ENCODE results near the gene KIF1A. TPM values are rescaled to one million over a fixed set of nuclear protein-coding genes. Genes with fewer than 3 reads are reported as not detected.
"Not testable (repeated sequence)": the region's sequence is repeated elsewhere in the genome, so short reads cannot be mapped to it uniquely, and the experiment has no call there.

Gene KIF1A
- total RNA-seq, 2 experiments from 2014 or later: not detected

DNA sequence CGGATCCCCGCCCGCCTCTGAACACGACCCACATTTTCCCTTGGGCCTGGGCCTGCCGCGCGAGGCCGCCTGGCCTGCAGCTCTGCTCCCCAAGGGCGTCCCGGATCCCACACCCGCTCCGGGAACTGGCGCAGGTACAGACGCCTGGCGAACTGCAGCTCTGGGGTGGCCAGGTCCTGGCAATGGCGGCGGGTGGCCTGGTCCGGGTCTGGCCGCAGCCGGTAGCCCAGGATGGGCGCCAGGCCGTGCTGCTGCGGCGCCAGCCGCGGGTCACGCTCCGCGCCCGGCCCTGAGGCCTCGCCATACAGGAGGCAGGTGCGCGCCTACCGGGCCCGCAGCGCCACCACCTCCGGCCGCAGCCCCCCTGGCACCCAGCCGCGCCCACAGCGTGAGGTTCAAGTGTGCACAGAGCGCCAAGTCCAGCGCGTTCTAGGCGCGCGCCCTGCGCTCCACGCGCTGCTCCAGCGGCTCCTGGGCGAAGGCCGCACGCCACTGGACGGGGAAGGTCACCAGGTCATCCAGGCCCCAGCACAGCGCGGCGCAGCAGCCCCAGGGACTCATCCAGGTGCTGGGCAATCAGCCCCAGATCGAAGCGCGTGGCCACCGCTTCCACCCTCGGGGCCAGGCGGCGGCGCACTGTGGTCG is 118.8 kb downstream of the KIF1A start:
- ATAC-seq (ENCODE audit: poor library complexity): no peak
- DNase-seq: peak in 1 of 14 experiments; percentile 3
- Mint-ChIP-seq H3K4me1 (ENCODE audit: low read depth) (peaks cover 12% of the 10 kb centered on the region), H3K36me3 (ENCODE audit: low read depth) (no peaks in the 10 kb centered on the region), H3K4me3 (no peak overlapping the region), H3K27me3 (peaks cover 15% of the 10 kb centered on the region), H3K27ac (no peak overlapping the region), H3K9me3 (no peaks in the 10 kb centered on the region)
- intact Hi-C loops (cut with DNase I, micrococcal nuclease): loop anchor here in 1 of 2 experiments (10.0 kb wide), 1 partner anchor 186 kb away; no protein-coding TSS in a partner anchor
- Histone ChIP-seq H3K36me3 (ENCODE audit: insufficient read depth, low read length) (no peaks in the 10 kb centered on the region), H3K27me3 (ENCODE audit: control insufficient read depth in 1 of 2, insufficient read depth in 2 of 2, low read length in 2 of 2) (no peaks in the 10 kb centered on the region), H3K27ac (ENCODE audit: low read depth in 1 of 2, low read length in 2 of 2) (no peak overlapping the region), H3K4me3 (ENCODE audit: low read length) (no peak overlapping the region), H3K4me1 (ENCODE audit: insufficient read depth, low read length) (peaks cover 20% of the 10 kb centered on the region), H3K9me3 (ENCODE audit: control insufficient read depth in 1 of 2, insufficient read depth in 1 of 2, low read length in 2 of 2) (no peaks in the 10 kb centered on the region)
- TF ChIP-seq CTCF (IDR thresholded peaks at IDR 0.05): no peak
- ChIA-PET CTCF (no interaction called here), POLR2A (no interaction called here)

DNA sequence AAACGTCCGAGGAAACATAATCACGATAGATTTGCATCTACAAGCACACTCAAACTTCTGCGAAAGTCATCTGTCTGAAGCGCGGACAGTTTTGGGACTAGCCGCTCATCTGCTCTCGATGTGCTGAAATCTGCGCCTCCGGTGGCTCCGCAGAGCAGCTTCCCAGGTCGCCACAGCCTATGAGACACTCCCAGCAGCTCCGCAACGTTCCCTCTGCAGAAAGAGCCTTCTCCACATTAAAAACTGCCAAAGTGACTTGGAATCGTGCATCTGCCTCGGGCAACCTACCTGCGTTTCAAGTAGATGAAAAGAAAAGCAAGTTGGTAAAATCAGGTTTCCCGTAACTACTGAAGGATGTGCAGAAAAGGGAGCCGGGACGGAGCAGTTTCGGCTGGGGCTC is 119.4 kb downstream of the KIF1A start:
- POLR2A ChIA-PET; H3K27ac Mint-ChIP-seq; DNase-seq; H3K36me3 ChIP-seq (ENCODE audit: insufficient read depth, low read length); H3K9me3 Mint-ChIP-seq; H3K27me3 ChIP-seq (ENCODE audit: control insufficient read depth in 1 of 2, insufficient read depth in 2 of 2, low read length in 2 of 2); H3K36me3 Mint-ChIP-seq (ENCODE audit: low read depth); ATAC-seq (ENCODE audit: poor library complexity); H3K4me3 ChIP-seq (ENCODE audit: low read length); H3K4me3 Mint-ChIP-seq; CTCF ChIA-PET; H3K9me3 ChIP-seq (ENCODE audit: control insufficient read depth in 1 of 2, insufficient read depth in 1 of 2, low read length in 2 of 2); H3K27ac ChIP-seq (ENCODE audit: low read depth in 1 of 2, low read length in 2 of 2): not testable (repeated sequence)
- H3K4me1 ChIP-seq (ENCODE audit: insufficient read depth, low read length): peaks cover 19% of the 10 kb centered on the region
- Mint-ChIP-seq H3K4me1 (ENCODE audit: low read depth) (peaks cover 12% of the 10 kb centered on the region), H3K27me3 (peaks cover 14% of the 10 kb centered on the region)
- intact Hi-C loops (cut with DNase I, micrococcal nuclease): loop anchor here in 1 of 2 experiments (10.0 kb wide), 1 partner anchor 186 kb away; no protein-coding TSS in a partner anchor

DNA sequence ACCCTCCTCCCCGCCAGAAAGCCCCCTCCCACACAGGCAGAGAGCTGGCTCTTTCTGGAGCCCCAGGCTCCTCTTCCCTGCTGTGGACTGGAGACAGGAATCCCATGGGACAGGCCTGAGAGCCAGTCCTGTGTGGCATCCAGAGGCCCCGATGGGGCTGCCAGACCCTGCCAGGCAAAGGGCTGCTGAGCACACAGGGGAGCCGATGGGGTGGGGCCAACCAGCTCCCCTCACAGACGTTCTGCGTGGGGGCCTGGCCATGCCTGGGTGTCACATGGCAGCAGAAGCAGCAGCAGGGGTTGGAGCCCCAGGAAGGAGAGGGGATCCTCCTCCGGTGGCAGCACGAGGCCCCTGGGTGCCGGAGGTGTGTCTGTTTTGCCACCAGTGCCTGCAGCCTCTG is 120.2 kb downstream of the KIF1A start:
- H3K9me3 ChIP-seq (ENCODE audit: control insufficient read depth in 1 of 2, insufficient read depth in 1 of 2, low read length in 2 of 2); H3K4me1 Mint-ChIP-seq (ENCODE audit: low read depth); H3K4me3 ChIP-seq (ENCODE audit: low read length); H3K36me3 Mint-ChIP-seq (ENCODE audit: low read depth); ATAC-seq (ENCODE audit: poor library complexity); H3K4me3 Mint-ChIP-seq; DNase-seq; H3K27ac ChIP-seq (ENCODE audit: low read depth in 1 of 2, low read length in 2 of 2); CTCF ChIA-PET; H3K36me3 ChIP-seq (ENCODE audit: insufficient read depth, low read length); H3K27ac Mint-ChIP-seq; POLR2A ChIA-PET; H3K27me3 ChIP-seq (ENCODE audit: control insufficient read depth in 1 of 2, insufficient read depth in 2 of 2, low read length in 2 of 2); H3K9me3 Mint-ChIP-seq; H3K27me3 Mint-ChIP-seq: not testable (repeated sequence)
- intact Hi-C loops (cut with DNase I, micrococcal nuclease): loop anchor here in 1 of 2 experiments (10.0 kb wide), 1 partner anchor 185 kb away; no protein-coding TSS in a partner anchor
- peaks cover 12% of the 10 kb centered on the region for H3K4me1 ChIP-seq (ENCODE audit: insufficient read depth, low read length)

DNA sequence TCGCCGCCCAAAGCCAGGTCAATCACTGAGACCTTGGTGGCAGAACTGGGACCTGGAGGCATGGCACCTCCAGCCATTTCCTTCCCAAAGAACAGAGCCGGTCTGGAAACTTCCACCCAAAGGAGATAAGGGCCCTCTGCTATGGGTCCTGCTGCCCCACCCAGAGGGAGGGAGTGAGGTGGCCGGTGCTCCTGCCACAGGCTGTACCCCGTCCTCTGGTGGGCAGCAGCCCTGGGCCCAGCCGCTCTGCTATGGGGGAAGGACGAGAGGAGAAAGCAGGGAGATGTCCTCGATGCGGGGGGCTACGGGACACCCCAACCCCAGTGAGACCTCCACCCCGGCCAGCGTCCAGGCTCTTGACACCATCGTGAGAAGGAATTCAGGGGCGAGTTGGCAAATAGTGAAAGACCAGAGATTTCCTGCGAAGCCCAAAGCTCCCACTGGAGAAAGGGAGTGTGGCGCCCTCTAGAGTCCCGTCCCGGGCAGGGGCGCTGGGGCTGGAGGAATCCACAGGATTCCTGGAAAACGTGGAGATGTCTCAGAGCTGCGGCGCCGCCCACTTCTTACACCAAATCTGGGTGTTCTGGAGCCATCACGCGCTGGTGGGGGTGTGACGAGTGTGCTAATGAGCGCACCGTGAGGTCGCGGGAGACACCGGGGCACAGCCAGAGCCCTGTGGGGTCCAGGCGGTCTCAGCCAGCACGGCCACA is 121.0 kb downstream of the KIF1A start:
- H3K9me3 Mint-ChIP-seq; H3K4me1 ChIP-seq (ENCODE audit: insufficient read depth, low read length); POLR2A ChIA-PET; H3K4me3 Mint-ChIP-seq; H3K9me3 ChIP-seq (ENCODE audit: control insufficient read depth in 1 of 2, insufficient read depth in 1 of 2, low read length in 2 of 2); ATAC-seq (ENCODE audit: poor library complexity); H3K36me3 ChIP-seq (ENCODE audit: insufficient read depth, low read length); H3K4me1 Mint-ChIP-seq (ENCODE audit: low read depth); H3K27ac Mint-ChIP-seq; H3K27ac ChIP-seq (ENCODE audit: low read depth in 1 of 2, low read length in 2 of 2); H3K27me3 ChIP-seq (ENCODE audit: control insufficient read depth in 1 of 2, insufficient read depth in 2 of 2, low read length in 2 of 2); H3K36me3 Mint-ChIP-seq (ENCODE audit: low read depth); intact Hi-C loops (cut with DNase I, micrococcal nuclease); H3K4me3 ChIP-seq (ENCODE audit: low read length); H3K27me3 Mint-ChIP-seq; CTCF ChIA-PET: not testable (repeated sequence)
- DNase-seq: peak in 2 of 14 experiments; percentile 0 to 3

- H3K4me3 ChIP-seq (ENCODE audit: low read length); H3K4me1 ChIP-seq (ENCODE audit: insufficient read depth, low read length); H3K27me3 ChIP-seq (ENCODE audit: control insufficient read depth in 1 of 2, insufficient read depth in 2 of 2, low read length in 2 of 2); H3K9me3 Mint-ChIP-seq; H3K27ac ChIP-seq (ENCODE audit: low read depth in 1 of 2, low read length in 2 of 2); POLR2A ChIA-PET; CTCF ChIA-PET; H3K27ac Mint-ChIP-seq; DNase-seq; H3K36me3 Mint-ChIP-seq (ENCODE audit: low read depth); H3K27me3 Mint-ChIP-seq; H3K9me3 ChIP-seq (ENCODE audit: control insufficient read depth in 1 of 2, insufficient read depth in 1 of 2, low read length in 2 of 2); ATAC-seq (ENCODE audit: poor library complexity); H3K36me3 ChIP-seq (ENCODE audit: insufficient read depth, low read length); H3K4me1 Mint-ChIP-seq (ENCODE audit: low read depth); intact Hi-C loops (cut with DNase I, micrococcal nuclease); H3K4me3 Mint-ChIP-seq: not testable (repeated sequence)
Observed at GRCh38 chr2:240696469-240696868, 123.5 kb downstream of the KIF1A start.

GRCh38 chr2:240695593-240695992 is 124.4 kb downstream of the KIF1A start:
- H3K27me3 Mint-ChIP-seq; intact Hi-C loops (cut with DNase I, micrococcal nuclease); H3K36me3 ChIP-seq (ENCODE audit: insufficient read depth, low read length); ATAC-seq (ENCODE audit: poor library complexity); H3K4me3 ChIP-seq (ENCODE audit: low read length); H3K27ac Mint-ChIP-seq; H3K27ac ChIP-seq (ENCODE audit: low read depth in 1 of 2, low read length in 2 of 2); H3K4me3 Mint-ChIP-seq; H3K36me3 Mint-ChIP-seq (ENCODE audit: low read depth); H3K27me3 ChIP-seq (ENCODE audit: control insufficient read depth in 1 of 2, insufficient read depth in 2 of 2, low read length in 2 of 2); H3K9me3 Mint-ChIP-seq; POLR2A ChIA-PET; H3K4me1 ChIP-seq (ENCODE audit: insufficient read depth, low read length); CTCF ChIA-PET; H3K4me1 Mint-ChIP-seq (ENCODE audit: low read depth); DNase-seq; H3K9me3 ChIP-seq (ENCODE audit: control insufficient read depth in 1 of 2, insufficient read depth in 1 of 2, low read length in 2 of 2): not testable (repeated sequence)
